SK-MEL-5 (cell line): ENCODE data around the gene RNF44. TPM values are rescaled to one million over a fixed set of nuclear protein-coding genes. Genes with fewer than 3 reads are reported as not detected.

Source experiments
- DNase-seq: peaks from one replicate; pipeline ENCODE4 v3.0.0-alpha.2; 2016; ENCODE audit warnings: low read depth, low spot score
- in situ Hi-C: cut with HindIII; loops from 2 replicates; pipeline ENCODE4 v1.10.0; 2016; ENCODE audit warnings: low sequenced_read_pairs, high pct_unique_total_duplicates, low pct_unique_long_range_greater_than_20kb
- polyA plus RNA-seq, 2 experiments: library from polyadenylated mRNA; depleted of rRNA; stranded (reverse); fragments of >200 nt; gene quantifications; 2 replicates each; pipeline ENCODE4 v1.2.3, GENCODE V29; 2015
- total RNA-seq: library from RNA; depleted of rRNA; stranded (reverse); fragments of >200 nt; shearing (Covaris generic); gene quantifications from 2 replicates; pipeline ENCODE4 v1.2.3, GENCODE V29; 2014; rRNA removed

RNF44 gene
- total RNA-seq: 7.7 and 7.8 TPM in 2 replicates
- polyA plus RNA-seq (2015; cell fraction: cytosol; rRNA removed): 33.0 and 42.7 TPM in 2 replicates
- 115 and 140 TPM in 2 replicates for polyA plus RNA-seq (2015; cell fraction: nucleus; rRNA removed)

- DNase-seq: peak; percentile 94
- in situ Hi-C loops: no loop called here
These were observed at the start of gene RNF44 for GRCh38 chr5:176536902-176537553. TSS of gene RNF44 (minus strand) at chr5:176537402. CDS start at chr5:176532472, 4,930 bp downstream.

DNA sequence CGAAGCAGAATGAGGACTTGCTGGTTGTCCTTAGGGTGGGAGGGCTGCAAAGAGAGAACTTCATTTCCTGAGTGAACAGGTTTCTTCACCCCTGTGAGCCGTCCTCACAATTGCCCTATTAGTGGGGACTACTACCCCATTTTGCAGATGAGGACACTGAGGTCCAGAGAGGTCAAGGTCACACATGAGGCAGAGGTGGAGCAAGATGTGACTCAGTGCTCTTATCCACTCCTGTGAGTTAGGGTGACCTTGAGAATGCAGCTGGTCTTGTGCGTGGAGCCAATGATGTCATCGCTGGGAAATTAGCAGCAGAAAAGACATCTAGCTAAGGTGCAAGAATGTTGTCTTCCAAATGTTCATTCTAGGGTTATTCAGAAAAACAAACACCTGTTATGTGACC, 45.9 kb upstream of the RNF44 start:
- in situ Hi-C loops: no loop called here
- no peak for DNase-seq

GRCh38 chr5:176581361-176581760, 44.2 kb upstream of the RNF44 start:
- DNase-seq: no peak

DNA sequence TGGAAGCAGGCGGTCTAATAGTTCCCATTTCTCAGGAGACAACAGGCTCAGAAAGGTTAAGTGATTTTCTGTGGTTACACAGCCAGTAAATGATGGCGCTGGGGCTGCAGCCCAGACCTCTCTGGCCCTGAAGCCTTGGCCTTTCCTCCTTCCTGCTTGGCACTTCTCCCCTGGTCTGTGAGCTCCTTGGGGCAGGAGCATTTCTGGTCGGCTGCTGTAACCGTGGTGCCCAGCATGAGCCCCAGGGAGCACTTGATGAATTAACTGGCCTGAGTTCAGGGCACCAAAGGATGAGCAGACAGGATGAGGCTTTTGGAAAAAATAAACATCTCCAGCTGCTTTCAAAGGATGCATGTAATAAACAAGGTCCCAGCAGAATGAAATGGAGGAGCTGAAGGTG, 42.1 kb upstream of the RNF44 start:
- no peak for DNase-seq
- in situ Hi-C loops: no loop called here

More at GRCh38 chr5:176581361-176581760, 44.2 kb upstream of the RNF44 start:
- in situ Hi-C loops: no loop called here

GRCh38 chr5:176578391-176578808, 41.2 kb upstream of the RNF44 start:
- DNase-seq: peak; percentile 21
- in situ Hi-C loops: no loop called here

DNA sequence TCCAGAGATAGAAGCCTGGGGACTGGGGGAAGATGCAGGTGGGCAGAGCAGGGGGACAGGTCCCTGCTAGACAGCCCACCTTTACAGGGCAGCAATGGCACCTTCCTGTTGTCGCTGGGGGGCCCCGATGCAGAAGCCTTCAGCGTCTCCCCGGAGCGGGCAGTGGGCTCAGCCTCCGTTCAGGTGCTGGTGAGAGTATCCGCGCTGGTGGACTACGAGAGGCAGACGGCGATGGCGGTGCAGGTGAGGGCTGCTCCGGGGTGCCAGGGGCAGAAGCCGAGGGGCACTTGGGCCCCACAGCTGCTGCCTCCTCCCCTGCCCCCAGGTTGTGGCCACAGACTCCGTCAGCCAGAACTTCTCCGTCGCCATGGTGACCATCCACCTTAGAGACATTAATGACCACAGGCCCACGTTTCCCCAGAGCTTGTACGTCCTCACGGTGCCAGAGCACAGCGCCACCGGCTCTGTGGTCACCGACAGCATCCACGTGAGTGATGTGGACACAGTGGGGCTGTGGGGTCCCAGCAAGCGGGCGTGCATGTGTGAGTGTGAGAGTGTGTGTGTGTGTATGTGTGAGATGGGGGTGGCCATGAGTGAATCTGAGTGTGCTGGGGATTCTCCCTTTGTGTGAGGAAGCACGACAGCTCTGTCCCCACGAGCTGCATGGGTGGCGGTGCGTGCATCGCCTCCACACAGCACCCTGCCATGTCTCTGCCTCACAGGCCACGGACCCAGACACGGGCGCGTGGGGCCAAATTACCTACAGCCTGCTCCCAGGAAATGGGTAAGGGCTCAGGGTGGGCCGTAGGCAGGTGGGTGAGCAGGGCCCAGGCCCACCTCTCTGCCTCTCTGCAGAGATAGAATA, 40.3 kb upstream of the RNF44 start:
- in situ Hi-C loops: no loop called here
- no peak for DNase-seq

DNA sequence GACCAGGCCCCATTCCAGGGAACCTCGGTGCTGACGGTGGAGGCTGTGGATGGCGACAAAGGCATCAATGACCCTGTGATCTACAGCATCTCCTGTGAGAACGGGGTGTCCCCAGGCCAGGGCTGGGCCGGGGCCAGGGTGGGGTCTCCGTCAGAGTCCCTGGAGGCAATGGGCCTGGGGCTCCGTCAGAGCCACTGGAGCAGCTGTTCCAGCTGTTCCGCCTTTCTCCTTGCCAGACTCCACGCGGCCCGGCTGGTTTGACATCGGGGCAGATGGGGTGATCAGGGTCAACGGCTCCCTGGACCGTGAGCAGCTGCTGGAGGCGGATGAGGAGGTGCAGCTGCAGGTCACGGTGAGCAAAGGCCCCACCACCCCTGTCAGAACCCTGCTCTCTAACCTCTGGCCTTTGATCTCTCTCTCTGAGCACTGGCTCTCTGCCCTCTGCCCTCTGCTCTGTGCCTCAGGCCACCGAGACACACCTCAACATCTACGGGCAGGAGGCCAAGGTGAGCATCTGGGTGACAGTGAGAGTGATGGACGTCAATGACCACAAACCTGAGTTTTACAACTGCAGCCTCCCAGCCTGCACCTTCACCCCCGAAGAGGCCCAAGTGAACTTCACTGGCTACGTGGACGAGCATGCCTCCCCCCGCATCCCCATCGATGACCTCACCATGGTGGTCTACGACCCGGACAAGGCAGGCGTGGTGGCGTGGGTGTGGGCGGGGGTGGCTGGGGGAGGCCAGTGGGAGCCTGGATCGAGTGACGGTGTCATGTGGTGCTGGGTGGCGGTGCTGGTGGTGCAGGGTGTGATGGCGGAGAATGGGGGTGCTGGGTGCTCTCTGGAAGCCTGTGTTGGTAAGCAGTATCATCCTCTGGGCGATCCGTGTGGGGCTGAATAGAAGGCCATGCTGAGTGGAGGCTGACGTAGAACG, 38.6 kb upstream of the RNF44 start:
- DNase-seq: no peak
- in situ Hi-C loops: no loop called here

GRCh38 chr5:176575066-176575465, 37.9 kb upstream of the RNF44 start:
- no peak for DNase-seq
- in situ Hi-C loops: no loop called here

DNA sequence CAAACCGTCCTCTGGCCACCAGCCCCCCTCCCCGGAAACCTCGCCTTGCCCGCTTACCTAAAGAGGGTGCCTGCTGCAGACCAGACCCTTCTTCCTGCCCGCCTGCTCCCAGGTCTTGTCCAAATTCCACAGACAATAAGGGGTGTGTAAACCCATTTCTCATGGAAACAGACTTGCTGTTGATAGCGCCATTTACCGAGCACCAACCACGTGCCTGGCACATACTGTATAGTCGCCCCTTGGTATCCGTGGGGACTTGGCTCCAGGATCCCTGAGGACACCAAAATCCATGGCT, 37.0 kb upstream of the RNF44 start:
- in situ Hi-C loops: no loop called here
- peak; percentile 6 for DNase-seq

DNA sequence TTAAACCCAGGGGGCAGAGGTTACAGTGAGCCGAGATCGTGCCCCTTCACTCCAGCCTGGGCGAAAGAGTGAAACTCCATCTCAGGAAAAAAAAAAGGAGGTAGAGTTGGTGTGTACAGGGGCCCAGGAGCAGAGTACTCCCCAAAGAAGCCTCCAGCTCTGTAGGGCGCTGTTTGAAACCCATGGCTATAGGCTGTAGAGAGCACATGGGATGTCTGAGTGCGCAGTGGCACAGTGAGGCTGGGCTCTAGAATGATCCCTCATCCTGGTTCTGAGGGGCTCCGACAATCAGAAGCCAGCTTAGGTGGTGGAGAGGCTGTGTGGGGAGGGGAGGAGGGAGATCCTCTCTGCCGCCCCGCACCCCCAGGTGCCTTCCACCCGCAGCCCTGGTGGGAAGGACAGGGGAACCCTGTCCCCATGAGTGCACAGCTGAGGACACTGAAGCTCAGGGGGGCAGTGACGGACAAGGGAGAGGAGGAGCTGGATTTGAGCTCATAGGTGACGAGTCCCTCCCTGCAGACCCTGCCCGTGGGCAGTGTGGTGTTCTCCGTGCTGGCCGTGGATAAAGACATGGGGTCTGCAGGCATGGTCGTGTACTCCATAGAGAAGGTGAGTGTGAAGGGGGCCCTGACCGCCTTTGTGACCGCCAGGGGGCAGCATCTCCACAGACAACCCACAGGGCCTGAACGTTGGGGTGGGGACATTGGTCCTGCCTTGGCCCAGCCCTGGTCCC, 36.5 kb upstream of the RNF44 start:
- in situ Hi-C loops: no loop called here
- peak; percentile 57 for DNase-seq

- in situ Hi-C loops: no loop called here
- peak; percentile 25 for DNase-seq
These were observed 32.8 kb upstream of the RNF44 start for GRCh38 chr5:176570044-176570443.

DNA sequence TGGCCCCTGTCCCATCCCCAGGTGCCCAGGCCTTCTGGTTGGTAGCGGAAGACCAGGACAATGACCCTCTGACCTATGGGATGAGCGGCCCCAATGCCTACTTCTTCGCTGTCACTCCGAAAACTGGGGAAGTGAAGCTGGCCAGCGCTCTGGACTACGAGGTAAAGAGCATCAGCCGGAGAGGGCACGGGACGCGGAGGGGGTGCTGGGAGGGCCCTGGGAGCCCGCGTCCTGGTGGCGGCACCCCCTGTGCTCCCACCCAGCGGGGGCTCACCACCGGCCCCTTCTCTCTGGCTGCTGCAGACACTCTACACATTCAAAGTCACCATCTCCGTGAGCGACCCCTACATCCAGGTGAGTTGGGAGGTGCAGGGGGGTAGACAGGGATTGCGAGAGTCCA, 31.5 kb upstream of the RNF44 start:
- no peak for DNase-seq
- in situ Hi-C loops: no loop called here

- in situ Hi-C loops: no loop called here
- DNase-seq: no peak
These were observed 28.6 kb upstream of the RNF44 start for GRCh38 chr5:176565760-176566288.

- in situ Hi-C loops: no loop called here
- no peak for DNase-seq
These were observed 26.8 kb upstream of the RNF44 start for GRCh38 chr5:176564002-176564401.

DNA sequence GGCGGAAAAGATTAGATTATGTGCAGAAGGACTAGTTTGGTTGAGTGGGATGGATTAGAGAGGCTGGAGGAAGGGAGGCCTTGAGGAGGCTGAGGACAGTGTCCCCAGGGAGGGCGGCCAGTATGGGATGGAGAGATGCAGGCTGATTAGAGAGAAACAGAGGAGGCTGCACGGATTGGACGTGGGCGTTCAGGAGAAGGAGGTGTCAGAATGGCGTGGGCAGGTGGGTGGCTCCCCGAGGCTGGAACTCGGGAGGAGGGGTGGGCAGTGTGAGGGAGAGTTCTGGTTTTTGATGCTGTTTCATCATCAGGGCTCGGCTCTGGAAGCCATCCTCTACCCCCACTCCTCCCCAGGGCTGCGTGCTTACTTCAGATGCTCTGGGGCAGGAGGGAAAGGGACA, 25.0 kb upstream of the RNF44 start:
- DNase-seq: no peak
- in situ Hi-C loops: no loop called here

DNA sequence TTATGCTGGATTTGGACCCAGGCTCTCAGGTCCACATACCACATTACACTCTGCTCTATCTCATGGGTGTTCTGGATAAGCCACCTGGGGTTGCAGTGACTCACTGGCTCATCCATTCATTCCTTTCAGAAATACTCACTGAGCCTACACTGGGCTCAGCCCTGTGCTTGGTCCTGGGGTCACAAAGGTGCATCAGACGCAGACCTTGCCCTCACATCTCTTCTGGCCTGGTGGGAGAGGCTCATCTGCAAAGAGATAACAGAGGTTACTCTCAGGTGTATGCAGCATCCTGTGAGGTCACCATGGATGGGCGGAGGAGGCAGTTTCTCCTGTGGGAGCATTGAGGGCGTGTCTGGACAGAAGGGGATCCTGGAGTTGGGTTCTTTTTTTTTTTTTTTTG, 24.1 kb upstream of the RNF44 start:
- in situ Hi-C loops: no loop called here
- DNase-seq: no peak

DNA sequence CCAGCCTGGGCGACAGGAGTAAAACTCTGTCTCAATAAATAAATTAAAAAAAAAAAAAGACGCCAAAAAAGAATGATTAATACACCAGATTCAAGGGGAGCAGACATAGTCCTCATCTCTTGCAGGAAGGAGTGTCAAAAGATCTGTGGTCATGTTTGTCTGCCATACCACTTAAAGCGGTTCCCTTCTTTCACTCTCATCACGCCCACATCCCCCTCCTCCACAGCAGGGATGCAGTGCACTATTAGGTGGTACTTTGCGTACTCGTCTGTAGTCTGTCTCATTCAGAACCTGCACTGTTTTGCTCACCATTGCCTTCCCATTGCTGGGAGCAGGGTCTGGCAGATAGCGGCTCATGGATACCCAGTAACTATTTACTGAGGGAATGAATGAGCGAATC, 23.2 kb upstream of the RNF44 start:
- DNase-seq: no peak
- in situ Hi-C loops: no loop called here
